Sigmoid colon (tissue), 4 donors: ENCODE data around the gene RAB7B.

Experiments used
- CTCF ChIP-seq, 4 experiments: fragments of 450-650 bp in 3 of 4; fragments of 200-600 bp in 1 of 4; IDR thresholded peaks; one replicate each; pipeline ENCODE4 v1.5.1; 2016 to 2019; ENCODE audit warnings: antibody characterized with exemption in 4 of 4, mild to moderate bottlenecking in 3 of 4, moderate library complexity in 2 of 4
- POLR2A ChIP-seq, 2 donors: fragments of 450-650 bp; IDR thresholded peaks; one replicate each; pipeline ENCODE4 v1.6.1; 2016; ENCODE audit warnings: antibody characterized with exemption in 2 of 2, mild to moderate bottlenecking in 2 of 2, moderate library complexity in 2 of 2
- POLR2AphosphoS5 ChIP-seq, 4 donors: sonication (generic); formaldehyde crosslinking; IDR thresholded peaks; one replicate each; pipeline ENCODE4 v1.6.1; 2017; ENCODE audit warnings: antibody characterized with exemption in 4 of 4

- TF ChIP-seq CTCF (IDR thresholded peaks at IDR 0.05): no peak
- no peak for TF ChIP-seq POLR2AphosphoS5 (IDR thresholded peaks at IDR 0.05)
- no peak for TF ChIP-seq POLR2A (IDR thresholded peaks at IDR 0.05)
Measured at GRCh38 chr1:205991237-205991636, 12.0 kb downstream of the RAB7B start.
